Measurements from ENCODE around the gene CRACR2A.

Gene CRACR2A

DNA sequence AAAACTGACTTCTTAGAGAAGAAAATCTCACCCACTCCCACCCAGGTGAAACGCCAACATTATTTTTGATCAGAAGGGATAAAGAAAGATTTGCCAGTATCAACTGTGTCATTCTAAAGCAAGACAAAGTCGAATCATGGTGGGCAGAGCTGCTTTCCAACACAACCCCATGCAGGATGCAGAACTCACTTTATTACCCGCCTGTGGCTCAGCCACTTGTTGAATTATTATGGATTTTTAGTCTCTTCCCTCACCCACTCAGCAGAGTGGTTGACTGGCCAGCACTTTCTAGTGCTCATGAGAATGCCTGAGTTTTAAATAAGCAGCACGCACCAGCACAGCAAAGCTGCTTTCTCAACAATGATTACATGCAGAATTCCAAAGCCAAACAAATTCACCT, 32.1 kb downstream of the CRACR2A start:
- TF ChIP-seq FOXM1 (IDR thresholded peaks at IDR 0.05; ENCODE audit: borderline replicate concordance) (no peak), ARNT (IDR thresholded peaks at IDR 0.05) (no peak), L3MBTL2 (conservative IDR thresholded peaks at IDR 0.05) (no peak), NFRKB (IDR thresholded peaks at IDR 0.05) (no peak)
- ChIA-PET CTCF (no interaction called here), POLR2A (no interaction called here)
- no peak for DNase-seq (ENCODE audit: extremely low spot score)

DNA sequence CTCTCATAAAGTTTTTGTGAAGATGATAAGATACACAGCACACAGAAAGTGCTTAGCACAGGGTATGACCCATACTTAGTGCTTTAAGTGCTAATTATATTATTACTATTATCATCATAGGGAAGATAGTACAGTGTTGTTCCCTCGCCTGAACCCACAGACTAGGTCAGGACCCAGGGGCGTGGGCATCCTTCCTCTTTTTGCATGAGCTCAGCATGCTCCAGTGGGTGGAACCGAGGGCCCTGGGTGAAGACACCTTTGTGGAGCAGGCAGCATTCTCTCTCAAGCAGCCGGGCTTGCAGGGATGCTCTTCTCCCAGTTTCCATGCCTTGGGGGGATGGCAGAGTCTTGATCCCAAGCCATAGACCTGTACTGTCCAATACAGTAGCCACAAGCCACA, 34.8 kb downstream of the CRACR2A start:
- POLR2A ChIA-PET: no interaction called here
- no peak for TF ChIP-seq HDGF (IDR thresholded peaks at IDR 0.05; ENCODE audit: borderline replicate concordance)
- TF ChIP-seq ELF4 (IDR thresholded peaks at IDR 0.05): no peak
- TF ChIP-seq CTBP1 (IDR thresholded peaks at IDR 0.05; ENCODE audit: borderline replicate concordance): no peak
- TF ChIP-seq L3MBTL2 (conservative IDR thresholded peaks at IDR 0.05): no peak
- no peak for TF ChIP-seq ARNT (IDR thresholded peaks at IDR 0.05)
- TF ChIP-seq NFRKB (IDR thresholded peaks at IDR 0.05): no peak
- no peak for TF ChIP-seq ZNF384 (IDR thresholded peaks at IDR 0.05)
- TF ChIP-seq FOXK2 (IDR thresholded peaks at IDR 0.05): no peak
- CTCF ChIA-PET: no interaction called here
- no peak for DNase-seq (ENCODE audit: extremely low spot score)

DNA sequence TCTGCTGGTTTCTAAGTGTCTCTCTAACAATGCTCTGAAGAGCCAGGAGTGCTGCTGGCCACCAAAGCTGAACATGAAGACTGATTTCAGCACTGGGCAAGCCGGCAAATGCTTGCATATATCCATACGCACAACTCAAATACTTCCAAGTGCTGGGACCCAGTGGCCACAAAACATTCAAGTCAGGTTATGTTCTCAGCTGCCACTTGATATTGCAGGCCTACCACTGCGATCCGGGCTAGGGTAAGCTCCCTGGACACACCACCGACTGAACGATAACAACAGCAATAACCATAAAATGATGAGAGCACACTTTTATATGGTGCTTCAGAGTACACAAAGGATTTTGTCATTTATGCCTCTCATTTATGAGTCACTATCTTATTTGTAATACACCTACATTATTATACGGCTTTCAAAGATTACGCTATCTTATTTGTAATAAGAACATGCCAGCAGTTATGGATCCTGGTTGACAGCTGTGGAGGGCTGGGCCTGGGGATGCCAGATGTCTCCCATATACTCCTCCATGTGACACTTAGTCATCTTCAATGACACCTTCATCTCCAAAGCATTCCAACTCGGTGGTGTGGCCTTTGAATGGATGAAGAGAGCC, 35.5 kb downstream of the CRACR2A start:
- DNase-seq (ENCODE audit: extremely low spot score): no peak

DNA sequence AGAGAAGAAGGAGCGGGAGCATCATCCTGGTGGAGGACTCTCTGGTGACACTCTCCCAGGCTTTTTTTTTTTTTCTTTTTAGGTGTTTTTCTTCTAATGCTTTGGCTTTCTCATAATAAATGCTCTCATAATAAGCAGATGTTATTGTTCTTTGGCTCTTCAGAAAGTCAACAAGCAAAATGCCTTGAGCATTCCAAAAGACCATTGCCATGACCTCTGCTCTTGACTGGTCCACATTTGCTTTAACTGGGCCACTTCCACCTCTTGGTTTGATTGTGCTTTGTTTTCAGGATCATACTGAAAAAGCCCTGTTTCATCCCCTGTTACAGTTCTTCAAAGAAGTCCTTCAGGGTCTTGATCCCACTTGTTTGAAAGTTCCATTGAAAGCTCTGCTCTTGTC, 36.9 kb downstream of the CRACR2A start:
- POLR2A ChIA-PET: no interaction called here
- no peak for DNase-seq (ENCODE audit: extremely low spot score)
- CTCF ChIA-PET: no interaction called here
- TF ChIP-seq ELF4 (IDR thresholded peaks at IDR 0.05): no peak
- no peak for TF ChIP-seq TARDBP (IDR thresholded peaks at IDR 0.05)
- no peak for TF ChIP-seq SUZ12 (IDR thresholded peaks at IDR 0.05)
- TF ChIP-seq CTBP1 (IDR thresholded peaks at IDR 0.05; ENCODE audit: borderline replicate concordance): no peak
- TF ChIP-seq FOXA1 (IDR thresholded peaks at IDR 0.05): no peak
- TF ChIP-seq, protein P1, sequence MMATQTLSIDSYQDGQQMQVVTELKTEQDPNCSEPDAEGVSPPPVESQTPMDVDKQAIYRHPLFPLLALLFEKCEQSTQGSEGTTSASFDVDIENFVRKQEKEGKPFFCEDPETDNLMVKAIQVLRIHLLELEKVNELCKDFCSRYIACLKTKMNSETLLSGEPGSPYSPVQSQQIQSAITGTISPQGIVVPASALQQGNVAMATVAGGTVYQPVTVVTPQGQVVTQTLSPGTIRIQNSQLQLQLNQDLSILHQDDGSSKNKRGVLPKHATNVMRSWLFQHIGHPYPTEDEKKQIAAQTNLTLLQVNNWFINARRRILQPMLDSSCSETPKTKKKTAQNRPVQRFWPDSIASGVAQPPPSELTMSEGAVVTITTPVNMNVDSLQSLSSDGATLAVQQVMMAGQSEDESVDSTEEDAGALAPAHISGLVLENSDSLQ (IDR thresholded peaks at IDR 0.05): no peak
- no peak for TF ChIP-seq FOXM1 (IDR thresholded peaks at IDR 0.05; ENCODE audit: borderline replicate concordance)
- TF ChIP-seq HDGF (IDR thresholded peaks at IDR 0.05; ENCODE audit: borderline replicate concordance): no peak
- TF ChIP-seq LEF1 (IDR thresholded peaks at IDR 0.05; ENCODE audit: borderline replicate concordance): no peak
- TF ChIP-seq NFRKB (IDR thresholded peaks at IDR 0.05): no peak

More for the DNA sequence above, 35.5 kb downstream of the CRACR2A start:
- TF ChIP-seq FOXA1 (IDR thresholded peaks at IDR 0.05) (no peak), ZNF384 (IDR thresholded peaks at IDR 0.05) (no peak), LEF1 (IDR thresholded peaks at IDR 0.05; ENCODE audit: borderline replicate concordance) (no peak)
- ChIA-PET CTCF (no interaction called here), POLR2A (no interaction called here)

DNA sequence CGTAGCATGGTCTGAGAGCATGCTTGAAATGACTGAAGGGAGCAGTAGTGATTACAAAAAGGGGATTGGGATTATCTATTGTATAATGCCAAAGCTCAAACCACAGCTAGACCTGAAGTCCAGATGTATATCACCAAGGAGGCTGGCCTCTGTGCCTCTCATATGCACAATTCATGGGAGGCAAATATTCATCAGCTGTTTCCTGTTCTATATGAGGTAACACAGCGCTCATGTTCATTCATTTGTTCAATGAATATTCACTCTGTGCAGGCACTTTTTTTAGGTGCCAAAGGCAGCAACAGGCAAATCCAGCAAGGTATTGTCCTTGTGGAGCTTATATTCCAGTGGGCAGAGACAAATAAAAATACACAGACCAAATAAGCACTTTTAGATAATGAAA, 39.0 kb downstream of the CRACR2A start:
- CTCF ChIA-PET: no interaction called here
- POLR2A ChIA-PET: no interaction called here
- TF ChIP-seq, protein P1 (IDR thresholded peaks at IDR 0.05): no peak
- TF ChIP-seq FOXK2 (IDR thresholded peaks at IDR 0.05): no peak
- TF ChIP-seq FOXM1 (IDR thresholded peaks at IDR 0.05; ENCODE audit: borderline replicate concordance): no peak
- no peak for TF ChIP-seq NFRKB (IDR thresholded peaks at IDR 0.05)
- no peak for DNase-seq (ENCODE audit: extremely low spot score)

DNA sequence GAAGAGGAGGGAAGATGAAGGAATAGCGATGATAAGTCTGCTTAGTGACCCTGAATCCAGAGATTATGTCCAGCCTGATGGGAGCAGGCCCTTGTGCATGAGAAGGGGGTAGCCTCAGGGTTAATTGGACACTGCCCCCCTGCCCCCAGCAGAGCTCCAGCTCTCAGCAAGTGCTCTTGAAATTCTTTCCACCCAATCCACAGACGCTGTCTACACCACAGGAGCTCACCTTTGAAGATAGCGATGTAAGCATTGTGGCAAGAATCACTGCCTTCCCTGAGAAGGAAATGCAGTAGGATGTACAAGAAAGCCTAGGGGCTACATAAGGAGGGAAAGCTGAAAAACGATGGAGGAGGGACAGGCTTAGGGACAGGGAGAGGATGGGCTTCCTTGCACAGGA, 39.4 kb downstream of the CRACR2A start:
- no peak for DNase-seq (ENCODE audit: extremely low spot score)
- CTCF ChIA-PET: no interaction called here
- POLR2A ChIA-PET: no interaction called here
- TF ChIP-seq L3MBTL2 (conservative IDR thresholded peaks at IDR 0.05) (no peak), ELF4 (IDR thresholded peaks at IDR 0.05) (no peak), SUZ12 (IDR thresholded peaks at IDR 0.05) (no peak), ARNT (IDR thresholded peaks at IDR 0.05) (no peak), FOXM1 (IDR thresholded peaks at IDR 0.05; ENCODE audit: borderline replicate concordance) (no peak), FOXK2 (IDR thresholded peaks at IDR 0.05) (no peak), HDGF (IDR thresholded peaks at IDR 0.05; ENCODE audit: borderline replicate concordance) (no peak), TARDBP (IDR thresholded peaks at IDR 0.05) (no peak), LEF1 (IDR thresholded peaks at IDR 0.05; ENCODE audit: borderline replicate concordance) (no peak), CTBP1 (IDR thresholded peaks at IDR 0.05; ENCODE audit: borderline replicate concordance) (no peak), NFRKB (IDR thresholded peaks at IDR 0.05) (no peak), BHLHE40 (IDR thresholded peaks at IDR 0.05; ENCODE audit: borderline replicate concordance) (no peak), FOXA1 (IDR thresholded peaks at IDR 0.05) (no peak), ZNF384 (IDR thresholded peaks at IDR 0.05) (no peak), SP1 (IDR thresholded peaks at IDR 0.05) (no peak)
- TF ChIP-seq, protein P1 (IDR thresholded peaks at IDR 0.05): no peak

DNA sequence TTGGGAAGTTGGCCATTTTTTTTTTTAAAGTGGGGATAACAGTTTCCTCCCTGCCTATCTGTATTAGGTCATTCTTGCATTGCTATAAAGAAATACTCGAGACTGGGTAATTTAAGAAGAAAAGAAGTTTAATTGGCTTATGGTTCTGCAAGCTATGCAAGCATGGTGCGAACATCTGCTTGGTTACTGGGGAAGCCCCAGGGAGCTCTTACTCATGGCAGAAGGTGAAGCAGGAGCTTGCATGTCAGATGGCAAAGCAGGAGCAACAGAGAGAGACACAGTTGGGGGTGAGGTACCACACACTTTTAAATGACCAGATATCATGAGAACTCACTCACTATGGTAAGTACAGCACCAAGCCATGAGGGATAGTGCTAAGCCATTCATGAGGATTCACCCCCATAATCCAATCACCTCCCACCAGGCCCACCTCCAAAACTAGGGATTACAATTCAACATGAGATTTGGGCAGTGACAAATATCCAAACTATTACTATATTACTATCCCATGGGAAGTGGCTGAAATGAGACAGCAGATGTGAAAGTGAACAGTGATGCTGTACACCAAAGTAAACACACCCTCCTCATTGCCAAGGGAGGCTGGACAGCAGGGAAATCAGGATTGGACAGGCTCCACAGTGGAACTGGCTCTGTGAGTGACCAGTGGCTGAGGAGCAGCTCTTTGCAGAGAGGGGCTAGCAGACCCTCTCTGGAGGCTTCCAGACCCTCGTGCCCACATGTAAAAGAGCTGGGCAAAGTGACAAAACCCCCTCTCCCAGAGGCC, 40.5 kb downstream of the CRACR2A start:
- no peak for DNase-seq (ENCODE audit: extremely low spot score)
- ChIA-PET POLR2A (no interaction called here), CTCF (no interaction called here)
- TF ChIP-seq NFRKB (IDR thresholded peaks at IDR 0.05) (no peak), FOXA1 (IDR thresholded peaks at IDR 0.05) (no peak), FOXM1 (IDR thresholded peaks at IDR 0.05; ENCODE audit: borderline replicate concordance) (no peak), ELF4 (IDR thresholded peaks at IDR 0.05) (no peak), SUZ12 (IDR thresholded peaks at IDR 0.05) (no peak), CTBP1 (IDR thresholded peaks at IDR 0.05; ENCODE audit: borderline replicate concordance) (no peak), LEF1 (IDR thresholded peaks at IDR 0.05; ENCODE audit: borderline replicate concordance) (no peak), FOXK2 (IDR thresholded peaks at IDR 0.05) (no peak), TARDBP (IDR thresholded peaks at IDR 0.05) (no peak)
- TF ChIP-seq, protein P1 (IDR thresholded peaks at IDR 0.05): no peak

All from HEK293T (cell line).